H1 (cell line): ENCODE results near the gene MAP2K5.

Experiments
- CREB1 ChIP-seq: IDR thresholded peaks from 2 replicates; pipeline ENCODE4 v1.6.1; 2012; ENCODE audit warnings: inconsistent platforms
- EP300 ChIP-seq, 2 experiments: IDR thresholded peaks; 1 replicate in 1 of 2; 2 replicates in 1 of 2; pipeline ENCODE4 v1.6.1; 2011 to 2012; ENCODE audit warnings: low read depth in 2 of 2, low read length in 2 of 2, mild to moderate bottlenecking in 2 of 2, borderline replicate concordance in 1 of 2, inconsistent platforms in 1 of 2, moderate library complexity in 1 of 2
- JUND ChIP-seq: IDR thresholded peaks from 2 replicates; pipeline ENCODE4 v1.6.1; 2011; ENCODE audit warnings: mild to moderate bottlenecking, improper control_type of control experiment, low read length
- KDM1A ChIP-seq: fragments of 200-600, 300-600 bp; sonication (generic); IDR thresholded peaks from 2 replicates; pipeline ENCODE4 v1.7.1; 2016; ENCODE audit warnings: mild to moderate bottlenecking, low read length, borderline replicate concordance
- POLR2A ChIP-seq, 2 experiments: IDR thresholded peaks; 1 replicate in 1 of 2; 2 replicates in 1 of 2; pipeline ENCODE4 v1.6.1; 2011; ENCODE audit warnings: low read depth in 2 of 2, low read length in 2 of 2, mild to moderate bottlenecking in 2 of 2; ENCODE audit errors: control extremely low read depth in 1 of 2
- RAD21 ChIP-seq, 2 experiments: IDR thresholded peaks in 1 of 2; conservative IDR thresholded peaks in 1 of 2; 2 replicates each; pipeline ENCODE4 v1.6.1; 2011; ENCODE audit warnings: low read depth in 2 of 2, low read length in 2 of 2, improper control_type of control experiment in 1 of 2, inconsistent platforms in 1 of 2, mild to moderate bottlenecking in 1 of 2, moderate library complexity in 1 of 2
- RNF2 ChIP-seq: fragments of 200-900, 300-1000 bp; sonication (generic); IDR thresholded peaks from 2 replicates; pipeline ENCODE4 v1.7.1; 2016; ENCODE audit warnings: borderline replicate concordance, low read depth, mild to moderate bottlenecking, antibody characterized with exemption, low read length; ENCODE audit not compliant: poor library complexity, severe bottlenecking; ENCODE audit errors: missing control alignments
- TEAD4 ChIP-seq: IDR thresholded peaks from 2 replicates; pipeline ENCODE4 v1.6.1; 2012; ENCODE audit warnings: low read depth, low read length, inconsistent platforms, mixed read lengths
- ZNF274 ChIP-seq: IDR thresholded peaks from 2 replicates; pipeline ENCODE4 v1.7.0; 2012; ENCODE audit warnings: low read length, borderline replicate concordance; ENCODE audit errors: extremely low read depth
- TF ChIP-seq, protein P1 (sequence below), 3 experiments: IDR thresholded peaks; 1 replicate in 2 of 3; 2 replicates in 1 of 3; pipeline versions ENCODE4 v1.5.1 to v1.6.1; 2011; ENCODE audit warnings: low read length in 3 of 3, mild to moderate bottlenecking in 3 of 3, inconsistent platforms in 2 of 3, low read depth in 1 of 3, moderate library complexity in 1 of 3; ENCODE audit not compliant: insufficient read depth in 1 of 3; ENCODE audit errors: control extremely low read depth in 1 of 3
- TF ChIP-seq, protein P2 (sequence below): IDR thresholded peaks from 2 replicates; pipeline ENCODE4 v1.6.1; 2011; ENCODE audit warnings: low read length, improper control_type of control experiment

DNA sequence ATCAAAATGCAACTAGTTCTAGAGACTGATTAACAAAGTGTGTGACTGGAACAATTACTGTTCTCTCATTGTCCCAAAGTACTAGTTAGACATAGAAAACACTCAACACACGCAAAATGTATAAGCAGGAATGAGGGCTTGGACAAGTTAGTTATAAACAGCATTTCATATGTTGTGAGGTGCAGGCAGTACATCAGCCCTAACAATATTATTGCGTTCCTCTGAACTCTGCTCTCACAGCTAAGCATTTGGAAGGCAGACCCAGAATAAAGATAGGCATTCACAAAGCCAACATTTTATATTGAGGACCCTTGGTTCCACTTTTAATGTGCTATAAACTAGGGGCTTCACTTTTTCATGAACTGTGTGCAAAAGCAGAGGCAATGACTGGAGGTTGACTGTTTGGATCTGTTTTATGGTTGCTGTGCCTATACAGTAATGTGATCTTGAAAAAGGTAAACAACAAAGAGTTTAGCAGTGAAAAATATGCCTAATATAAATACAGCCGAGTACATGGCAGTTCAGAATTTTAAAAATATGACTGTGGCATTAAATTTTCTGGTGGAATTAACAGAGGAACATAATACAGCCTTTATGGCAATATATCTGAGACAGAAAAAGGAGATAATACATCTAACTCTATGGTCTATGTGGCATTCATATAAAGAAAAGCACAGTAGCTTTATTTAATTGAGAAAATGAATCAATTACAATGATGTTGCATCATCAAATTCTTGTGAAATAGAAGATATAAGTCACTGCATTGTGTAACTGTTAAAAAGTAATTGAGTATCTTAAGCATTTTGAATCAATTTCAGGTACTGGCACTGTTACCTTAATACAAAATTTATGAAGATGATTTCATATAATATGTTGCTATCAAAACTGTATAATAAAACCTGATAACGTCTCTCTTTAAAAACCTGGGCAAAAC is 202.8 kb downstream of the MAP2K5 start:
- TF ChIP-seq POLR2A (IDR thresholded peaks at IDR 0.05; ENCODE audit: control extremely low read depth in 1 of 2, low read depth in 2 of 2, low read length in 2 of 2) (no peak), RAD21 (IDR thresholded peaks at IDR 0.05 in 1 of 2, conservative IDR thresholded peaks at IDR 0.05 in 1 of 2; ENCODE audit: low read depth in 2 of 2, low read length in 2 of 2) (no peak), RNF2 (no peak), ZNF274 (no peak), CREB1 (no peak), TEAD4 (no peak), EP300 (IDR thresholded peaks at IDR 0.05; ENCODE audit: borderline replicate concordance in 1 of 2, low read depth in 2 of 2, low read length in 2 of 2) (no peak), KDM1A (no peak), JUND (no peak)
- TF ChIP-seq, protein P1, sequence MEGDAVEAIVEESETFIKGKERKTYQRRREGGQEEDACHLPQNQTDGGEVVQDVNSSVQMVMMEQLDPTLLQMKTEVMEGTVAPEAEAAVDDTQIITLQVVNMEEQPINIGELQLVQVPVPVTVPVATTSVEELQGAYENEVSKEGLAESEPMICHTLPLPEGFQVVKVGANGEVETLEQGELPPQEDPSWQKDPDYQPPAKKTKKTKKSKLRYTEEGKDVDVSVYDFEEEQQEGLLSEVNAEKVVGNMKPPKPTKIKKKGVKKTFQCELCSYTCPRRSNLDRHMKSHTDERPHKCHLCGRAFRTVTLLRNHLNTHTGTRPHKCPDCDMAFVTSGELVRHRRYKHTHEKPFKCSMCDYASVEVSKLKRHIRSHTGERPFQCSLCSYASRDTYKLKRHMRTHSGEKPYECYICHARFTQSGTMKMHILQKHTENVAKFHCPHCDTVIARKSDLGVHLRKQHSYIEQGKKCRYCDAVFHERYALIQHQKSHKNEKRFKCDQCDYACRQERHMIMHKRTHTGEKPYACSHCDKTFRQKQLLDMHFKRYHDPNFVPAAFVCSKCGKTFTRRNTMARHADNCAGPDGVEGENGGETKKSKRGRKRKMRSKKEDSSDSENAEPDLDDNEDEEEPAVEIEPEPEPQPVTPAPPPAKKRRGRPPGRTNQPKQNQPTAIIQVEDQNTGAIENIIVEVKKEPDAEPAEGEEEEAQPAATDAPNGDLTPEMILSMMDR (IDR thresholded peaks at IDR 0.05; ENCODE audit: control extremely low read depth in 1 of 3, insufficient read depth in 1 of 3, low read depth in 1 of 3, low read length in 3 of 3) = no peak
- TF ChIP-seq, protein P2, sequence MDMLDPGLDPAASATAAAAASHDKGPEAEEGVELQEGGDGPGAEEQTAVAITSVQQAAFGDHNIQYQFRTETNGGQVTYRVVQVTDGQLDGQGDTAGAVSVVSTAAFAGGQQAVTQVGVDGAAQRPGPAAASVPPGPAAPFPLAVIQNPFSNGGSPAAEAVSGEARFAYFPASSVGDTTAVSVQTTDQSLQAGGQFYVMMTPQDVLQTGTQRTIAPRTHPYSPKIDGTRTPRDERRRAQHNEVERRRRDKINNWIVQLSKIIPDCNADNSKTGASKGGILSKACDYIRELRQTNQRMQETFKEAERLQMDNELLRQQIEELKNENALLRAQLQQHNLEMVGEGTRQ = no peak
